GM19395 (cell line): ENCODE results near the gene ARID5B.
"Not testable (repeated sequence)": the region's sequence is repeated elsewhere in the genome, so short reads cannot be mapped to it uniquely, and the experiment has no call there.

ENCODE experiments used
- ATAC-seq: cut with Tn5 transposase; IDR thresholded peaks from one replicate; pipeline ENCODE4 v1.9.1; 2021; ENCODE audit warnings: mild to moderate bottlenecking, moderate library complexity; ENCODE audit not compliant: unreplicated experiment

The ARID5B gene

GRCh38 chr10:62027841-62028501, 126.5 kb downstream of the ARID5B start:
- ATAC-seq, result no peak

- ATAC-seq, result not testable (repeated sequence)
These were observed 127.0 kb downstream of the ARID5B start for GRCh38 chr10:62028502-62028842.

- no peak for ATAC-seq
These were observed 127.9 kb downstream of the ARID5B start for GRCh38 chr10:62029401-62029800.

- no peak for ATAC-seq
These were observed 130.0 kb downstream of the ARID5B start for GRCh38 chr10:62031507-62031906.

- ATAC-seq, result no peak
These were observed 131.6 kb downstream of the ARID5B start for GRCh38 chr10:62033125-62033524.

- no peak for ATAC-seq
These were observed 132.7 kb downstream of the ARID5B start for GRCh38 chr10:62034096-62034640.

GRCh38 chr10:62036186-62037081, 134.9 kb downstream of the ARID5B start:
- no peak for ATAC-seq

- ATAC-seq, result no peak
These were observed 135.8 kb downstream of the ARID5B start for GRCh38 chr10:62037166-62037831.

GRCh38 chr10:62037890-62038608, 136.6 kb downstream of the ARID5B start:
- no peak for ATAC-seq

- ATAC-seq, result peak; percentile 53
These were observed 137.2 kb downstream of the ARID5B start for GRCh38 chr10:62038609-62039190.

- no peak for ATAC-seq
These were observed 138.5 kb downstream of the ARID5B start for GRCh38 chr10:62039954-62040353.

GRCh38 chr10:62040881-62041280, 139.4 kb downstream of the ARID5B start:
- no peak for ATAC-seq

GRCh38 chr10:62043421-62044021, 142.0 kb downstream of the ARID5B start:
- no peak for ATAC-seq

GRCh38 chr10:62044566-62044965, 143.1 kb downstream of the ARID5B start:
- ATAC-seq, result no peak

GRCh38 chr10:62045765-62046521, 144.4 kb downstream of the ARID5B start:
- ATAC-seq, result no peak

GRCh38 chr10:62046522-62047227, 145.2 kb downstream of the ARID5B start:
- peak; percentile 51 for ATAC-seq

- no peak for ATAC-seq
These were observed 145.9 kb downstream of the ARID5B start for GRCh38 chr10:62047228-62047892.

- ATAC-seq, result no peak
These were observed 146.5 kb downstream of the ARID5B start for GRCh38 chr10:62047960-62048383.
